Suprapubic skin (tissue), 4 donors: ENCODE measurements around the gene KLHL33. TPM values are rescaled to one million over a fixed set of nuclear protein-coding genes. Genes with fewer than 3 reads are reported as not detected.

Experiments
- DNase-seq, 2 donors: peaks; one replicate each; pipeline ENCODE4 v3.0.0-alpha.2; 2019; ENCODE audit warnings: low spot score in 2 of 2
- H3K27ac ChIP-seq: fragments of 200-600 bp; sonication (generic); one replicate; pipeline ENCODE4 v1.5.1; 2019
- H3K27me3 ChIP-seq: fragments of 200-600 bp; sonication (generic); one replicate; pipeline ENCODE4 v1.5.1; 2019
- H3K36me3 ChIP-seq: fragments of 200-600 bp; sonication (generic); one replicate; pipeline ENCODE4 v1.5.1; 2019
- H3K4me1 ChIP-seq: fragments of 200-600 bp; sonication (generic); one replicate; pipeline ENCODE4 v1.5.1; 2019
- H3K4me3 ChIP-seq: fragments of 200-600 bp; sonication (generic); one replicate; pipeline ENCODE4 v1.5.1; 2019; ENCODE audit warnings: mild to moderate bottlenecking
- H3K9me3 ChIP-seq: fragments of 200-600 bp; sonication (generic); one replicate; pipeline ENCODE4 v1.5.1; 2019
- CTCF ChIP-seq, 2 donors: fragments of 200-600 bp in 1 of 2; fragments of 450-650 bp in 1 of 2; sonication (generic) in 1 of 2; IDR thresholded peaks; one replicate each; pipeline ENCODE4 v1.5.1; 2016 to 2019; ENCODE audit warnings: antibody characterized with exemption in 2 of 2, mild to moderate bottlenecking in 1 of 2, moderate library complexity in 1 of 2
- EP300 ChIP-seq: sonication (generic); formaldehyde crosslinking; IDR thresholded peaks from one replicate; pipeline ENCODE4 v1.6.1; 2017; ENCODE audit warnings: antibody characterized with exemption
- POLR2A ChIP-seq, 2 donors: fragments of 450-650 bp; IDR thresholded peaks; one replicate each; pipeline ENCODE4 v1.6.1; 2017; ENCODE audit warnings: antibody characterized with exemption in 2 of 2, mild to moderate bottlenecking in 2 of 2, moderate library complexity in 2 of 2
- POLR2AphosphoS5 ChIP-seq, 3 donors: sonication (generic); formaldehyde crosslinking; IDR thresholded peaks; one replicate each; pipeline ENCODE4 v1.6.1; 2017; ENCODE audit warnings: antibody characterized with exemption in 3 of 3
- WGBS: methylation state at CpG from one replicate; pipeline ENCODE4 v1.1.5; 2018; 5-methylcytosine and 5-hydroxymethylcytosine counted together
- total RNA-seq, 4 donors: library from RNA; depleted of rRNA; stranded (reverse); fragments of >200 nt; gene quantifications; one replicate each; pipeline ENCODE4 v1.1.0, GENCODE V29; 2016

The KLHL33 gene
- total RNA-seq, 4 donors from 2014 or later, result 0.08 TPM; not detected in 3

- Histone ChIP-seq H3K9me3 (no peaks in the 10 kb centered on the region), H3K27me3 (no peaks in the 10 kb centered on the region), H3K4me1 (no peaks in the 10 kb centered on the region), H3K4me3 (no peak overlapping the region), H3K36me3 (peaks cover 94% of the 10 kb centered on the region), H3K27ac (no peak overlapping the region)
- no peak for DNase-seq
- 93% methylated on average over 9 of the region's 10 CpGs for WGBS
- no peak for TF ChIP-seq POLR2A (IDR thresholded peaks at IDR 0.05)
- TF ChIP-seq EP300, result no peak
- TF ChIP-seq POLR2AphosphoS5 (IDR thresholded peaks at IDR 0.05), result no peak
- no peak for TF ChIP-seq CTCF (IDR thresholded peaks at IDR 0.05)
Observed at GRCh38 chr14:20383032-20383431, 52.9 kb downstream of the KLHL33 start.

- TF ChIP-seq POLR2A (IDR thresholded peaks at IDR 0.05), result no peak
- no peak for TF ChIP-seq POLR2AphosphoS5 (IDR thresholded peaks at IDR 0.05)
- TF ChIP-seq CTCF (IDR thresholded peaks at IDR 0.05), result no peak
- TF ChIP-seq EP300, result no peak
- Histone ChIP-seq H3K4me1 (no peaks in the 10 kb centered on the region), H3K4me3 (no peak overlapping the region), H3K27ac (no peak overlapping the region), H3K36me3 (peaks cover 94% of the 10 kb centered on the region), H3K9me3 (no peaks in the 10 kb centered on the region), H3K27me3 (no peaks in the 10 kb centered on the region)
- no peak for DNase-seq
- 93% methylated on average over 12 of the region's 12 CpGs for WGBS
Observed at GRCh38 chr14:20382526-20382925, 53.4 kb downstream of the KLHL33 start.

GRCh38 chr14:20381341-20381740 is 54.6 kb downstream of the KLHL33 start:
- DNase-seq, result no peak
- TF ChIP-seq EP300 (no peak), CTCF (IDR thresholded peaks at IDR 0.05) (no peak), POLR2A (IDR thresholded peaks at IDR 0.05) (no peak), POLR2AphosphoS5 (IDR thresholded peaks at IDR 0.05) (no peak)
- Histone ChIP-seq H3K27me3 (no peaks in the 10 kb centered on the region), H3K27ac (no peak overlapping the region), H3K9me3 (no peaks in the 10 kb centered on the region), H3K4me3 (no peak overlapping the region), H3K36me3 (peaks cover 100% of the 10 kb centered on the region), H3K4me1 (no peaks in the 10 kb centered on the region)
- WGBS, result 81% methylated on average over 7 of the region's 7 CpGs

GRCh38 chr14:20380681-20381080 is 55.3 kb downstream of the KLHL33 start:
- no peak for DNase-seq
- TF ChIP-seq EP300 (no peak), POLR2AphosphoS5 (IDR thresholded peaks at IDR 0.05) (no peak), POLR2A (IDR thresholded peaks at IDR 0.05) (no peak), CTCF (IDR thresholded peaks at IDR 0.05) (no peak)

GRCh38 chr14:20379743-20380142 is 56.2 kb downstream of the KLHL33 start:
- DNase-seq, result no peak
- no peaks in the 10 kb centered on the region for H3K27me3 ChIP-seq
- H3K27ac ChIP-seq, result no peak overlapping the region
- peaks cover 100% of the 10 kb centered on the region for H3K36me3 ChIP-seq
- H3K4me1 ChIP-seq, result no peaks in the 10 kb centered on the region
- TF ChIP-seq EP300 (no peak), CTCF (IDR thresholded peaks at IDR 0.05) (no peak), POLR2AphosphoS5 (IDR thresholded peaks at IDR 0.05) (no peak), POLR2A (IDR thresholded peaks at IDR 0.05) (no peak)
- 33% methylated on average over 1 of the region's 1 CpG for WGBS
- no peak overlapping the region for H3K4me3 ChIP-seq
- H3K9me3 ChIP-seq, result no peaks in the 10 kb centered on the region

More at GRCh38 chr14:20380681-20381080, 55.3 kb downstream of the KLHL33 start:
- Histone ChIP-seq H3K36me3 (peaks cover 100% of the 10 kb centered on the region), H3K27me3 (no peaks in the 10 kb centered on the region), H3K27ac (no peak overlapping the region), H3K9me3 (no peaks in the 10 kb centered on the region), H3K4me3 (no peak overlapping the region), H3K4me1 (no peaks in the 10 kb centered on the region)
- 87% methylated on average over 6 of the region's 6 CpGs for WGBS
